ENCODE results near the gene SLC8A2.

DNA sequence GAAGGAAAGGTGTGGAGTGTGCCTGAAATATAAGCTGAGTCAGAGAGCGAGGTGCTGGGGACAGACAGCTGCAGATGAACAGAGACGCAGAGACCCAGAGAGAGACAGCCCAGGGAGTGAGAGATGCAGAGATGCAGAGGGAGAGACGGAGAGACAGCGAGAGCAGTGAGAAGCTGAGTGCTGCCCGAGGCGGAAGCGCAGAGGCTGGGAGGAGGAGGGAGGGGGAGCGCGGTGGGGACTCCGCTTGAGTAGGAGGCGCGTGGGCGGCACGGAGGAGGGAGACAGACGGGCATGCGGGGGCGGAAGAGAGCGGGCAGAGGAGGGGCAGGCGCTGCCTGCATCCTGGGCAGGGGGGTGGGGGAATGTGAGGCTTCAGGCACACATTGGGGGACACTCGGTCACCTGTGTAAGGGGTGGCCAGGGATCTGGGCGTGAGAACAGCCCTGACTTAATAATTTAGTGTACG, 25.7 kb downstream of the SLC8A2 start:
- TF ChIP-seq CTCF (IDR thresholded peaks at IDR 0.05 in 4 of 5, conservative IDR thresholded peaks at IDR 0.05 in 1 of 5) (no peak), POLR2A (IDR thresholded peaks at IDR 0.05) (no peak)

Measured in gastrocnemius medialis (tissue), 4 donors.